Kidney (tissue), 14 donors: ENCODE measurements around the gene UBXN10. TPM values are rescaled to one million over a fixed set of nuclear protein-coding genes. Genes with fewer than 3 reads are reported as not detected.

Experiments
- DNase-seq, 5 donors: peaks; one replicate each; pipeline ENCODE4 v3.0.0-alpha.2; 2013 to 2020
- FAIRE-seq: peaks from 2 replicates; lab custom pipeline; 2012; peaks lifted over from hg19 to GRCh38; lab: Jason Lieb, UNC
- H3K27ac ChIP-seq, 2 donors: one replicate each; pipeline ENCODE4 v1.7.0; 2013; ENCODE audit warnings: low read depth in 2 of 2, low read length in 2 of 2, inconsistent platforms in 1 of 2
- H3K27me3 ChIP-seq: one replicate; pipeline ENCODE4 v1.7.1; 2013; ENCODE audit warnings: low read length, inconsistent platforms; ENCODE audit not compliant: control insufficient read depth, insufficient read depth
- H3K36me3 ChIP-seq, 3 donors: one replicate each; pipeline versions ENCODE4 v1.7.0 to v1.7.1; 2013; ENCODE audit warnings: low read length in 3 of 3, control low read depth in 1 of 3, inconsistent platforms in 1 of 3; ENCODE audit not compliant: insufficient read depth in 3 of 3, control insufficient read depth in 2 of 3
- H3K4me1 ChIP-seq, 3 donors: one replicate each; pipeline versions ENCODE4 v1.7.0 to v1.7.1; 2013; ENCODE audit warnings: low read length in 3 of 3, inconsistent platforms in 1 of 3, low read depth in 1 of 3; ENCODE audit not compliant: control insufficient read depth in 2 of 3, insufficient read depth in 2 of 3
- H3K4me3 ChIP-seq, 3 donors: one replicate each; pipeline versions ENCODE4 v1.7.0 to v1.8.1; 2013; ENCODE audit warnings: low read length in 3 of 3, control low read depth in 1 of 3, inconsistent platforms in 1 of 3
- H3K9ac ChIP-seq, 3 donors: one replicate each; pipeline versions ENCODE4 v1.7.0 to v1.7.1; 2013; ENCODE audit warnings: low read length in 3 of 3, control low read depth in 1 of 3, inconsistent platforms in 1 of 3
- H3K9me3 ChIP-seq, 3 donors: one replicate each; pipeline versions ENCODE4 v1.7.0 to v1.7.1; 2013; ENCODE audit warnings: low read length in 3 of 3, control low read depth in 1 of 3, inconsistent platforms in 1 of 3; ENCODE audit not compliant: control insufficient read depth in 2 of 3, insufficient read depth in 1 of 3
- CTCF ChIP-seq: IDR thresholded peaks from 3 replicates; pipeline ENCODE4 v1.5.1; 2012; ENCODE audit warnings: mild to moderate bottlenecking, moderate library complexity, borderline replicate concordance; ENCODE audit not compliant: insufficient read depth; ENCODE audit errors: extremely low read depth
- intact Hi-C: fragments of 100-400 bp; cut with DNase I; formaldehyde crosslinking; loops from one replicate; pipeline ENCODE4 v1.11.1; 2022
- polyA plus RNA-seq: library from polyadenylated mRNA; stranded (reverse); fragments of 350-450 nt; fragmentation: Illumina TruSeq; extraction: RNeasy Lipid Tissue Mini Kit (QIAGEN cat#74804); gene quantifications from one replicate; pipeline ENCODE4 v1.2.3, GENCODE V29; 2014; ENCODE audit warnings: low read depth, low replicate concordance; ENCODE audit not compliant: insufficient read depth
- total RNA-seq: library from RNA; stranded (reverse); fragmentation: NEBNext Ultra II Directional; extraction: Animal tissue kit (Norgen Biotek cat#: 25700); gene quantifications from one replicate; pipeline ENCODE4 v1.2.1, GENCODE V29; 2021
- donor health status: control.
- donor health status: control.
- donor health status: control.
- donor health status: control.
- donor health status: control.
- donor health status: DM: yes; HTN: yes; CAD: no.
- donor health status: Normal renal cell carcinoma (clear cell type).

Gene UBXN10
- total and polyA plus RNA-seq, 2 donors from 2014 or later, result 2.3 to 12.6 TPM

- no peak for TF ChIP-seq CTCF
- Histone ChIP-seq H3K4me3 (no peak overlapping the region), H3K27me3 (no peaks in the 10 kb centered on the region), H3K27ac (peak overlapping the region in 1 of 2 donors; percentile 1), H3K4me1 (peaks cover 0 to 23% (median 13%) of the 10 kb centered on the region in 3 donors), H3K9me3 (no peaks in the 10 kb centered on the region), H3K9ac (no peak overlapping the region), H3K36me3 (no peaks in the 10 kb centered on the region)
- no peak for FAIRE-seq
- DNase-seq, result no peak
- intact Hi-C loops, result no loop called here
Observed at GRCh38 chr1:20209471-20209870, 23.6 kb downstream of the UBXN10 start.

GRCh38 chr1:20210736-20211460, 25.0 kb downstream of the UBXN10 start:
- FAIRE-seq (no peak), DNase-seq (no peak)
- intact Hi-C loops, result no loop called here
- peaks cover 0 to 23% (median 13%) of the 10 kb centered on the region in 3 donors for H3K4me1 ChIP-seq
- H3K4me3 ChIP-seq, result no peak overlapping the region
- no peaks in the 10 kb centered on the region for H3K36me3 ChIP-seq
- peak overlapping the region; percentile 68 to 84 for H3K27ac ChIP-seq
- H3K27me3 ChIP-seq, result no peaks in the 10 kb centered on the region
- H3K9ac ChIP-seq, result peak overlapping the region in 1 of 3 donors; percentile 16
- no peak for TF ChIP-seq CTCF
- no peaks in the 10 kb centered on the region for H3K9me3 ChIP-seq

- Histone ChIP-seq H3K4me3 (no peak overlapping the region), H3K9ac (peak overlapping the region in 1 of 3 donors; percentile 16), H3K9me3 (no peaks in the 10 kb centered on the region), H3K27me3 (no peaks in the 10 kb centered on the region), H3K4me1 (peaks cover 0 to 23% (median 13%) of the 10 kb centered on the region in 3 donors), H3K27ac (peak overlapping the region; percentile 68 to 84), H3K36me3 (no peaks in the 10 kb centered on the region)
- FAIRE-seq (no peak), DNase-seq (peak in 1 of 5 donors; percentile 86)
- no peak for TF ChIP-seq CTCF
- intact Hi-C loops, result no loop called here
Observed at GRCh38 chr1:20211511-20211931, 25.6 kb downstream of the UBXN10 start.
